CD14-positive monocyte (primary cell): Measurements from ENCODE around the gene CRAMP1. TPM values are rescaled to one million over a fixed set of nuclear protein-coding genes. Genes with fewer than 3 reads are reported as not detected.

ENCODE experiments used
- DNase-seq, 3 donors: peaks; one replicate each; pipeline ENCODE4 v3.0.0-alpha.2; 2011 to 2022
- H2AFZ ChIP-seq: 2 replicates; pipeline ENCODE4 v1.6.0; 2012; ENCODE audit warnings: mild to moderate bottlenecking, low read depth, low read length, inconsistent platforms; ENCODE audit not compliant: insufficient read depth, poor library complexity, severe bottlenecking
- H3K27ac ChIP-seq, 2 donors: 1 replicate in 1 of 2; 2 replicates in 1 of 2; pipeline ENCODE4 v1.5.1; 2012 to 2013; ENCODE audit warnings: low read length in 2 of 2, control low read depth in 1 of 2, inconsistent platforms in 1 of 2, low read depth in 1 of 2, mild to moderate bottlenecking in 1 of 2
- H3K27me3 ChIP-seq, 2 donors: one replicate each; pipeline versions ENCODE4 v1.6.0 to v1.6.1; 2011 to 2013; ENCODE audit warnings: low read length in 2 of 2; ENCODE audit not compliant: control insufficient read depth in 2 of 2, insufficient read depth in 2 of 2
- H3K36me3 ChIP-seq, 2 donors: replicated peaks in 1 of 2; 1 replicate in 1 of 2; 2 replicates in 1 of 2; pipeline versions ENCODE4 v1.5.1 to v1.6.1; 2012 to 2013; ENCODE audit warnings: low read length in 2 of 2, control low read depth in 1 of 2, inconsistent platforms in 1 of 2, mild to moderate bottlenecking in 1 of 2; ENCODE audit not compliant: insufficient read depth in 2 of 2, control insufficient read depth in 1 of 2
- H3K4me1 ChIP-seq, 2 donors: 1 replicate in 1 of 2; 2 replicates in 1 of 2; pipeline versions ENCODE4 v1.5.1 to v1.6.1; 2012 to 2013; ENCODE audit warnings: low read length in 2 of 2, control low read depth in 1 of 2, inconsistent platforms in 1 of 2, mild to moderate bottlenecking in 1 of 2, moderate library complexity in 1 of 2; ENCODE audit not compliant: insufficient read depth in 2 of 2, control insufficient read depth in 1 of 2
- H3K4me2 ChIP-seq: replicated peaks from 2 replicates; pipeline ENCODE3; 2012; ENCODE audit warnings: low read length, moderate library complexity, mild to moderate bottlenecking; ENCODE audit not compliant: poor library complexity, severe bottlenecking; ENCODE audit errors: extremely low read depth
- H3K4me3 ChIP-seq, 3 experiments: fragments of 200-600 bp in 1 of 3; sonication (generic) in 1 of 3; replicated peaks in 1 of 3; 1 replicate in 2 of 3; 2 replicates in 1 of 3; pipeline ENCODE4 v1.5.1; 2011 to 2013; ENCODE audit warnings: low read length in 3 of 3, mild to moderate bottlenecking in 3 of 3, control low read depth in 2 of 3, low read depth in 2 of 3, inconsistent platforms in 1 of 3, moderate library complexity in 1 of 3
- H3K79me2 ChIP-seq: 2 replicates; pipeline ENCODE4 v1.6.0; 2012; ENCODE audit warnings: mild to moderate bottlenecking, control low read depth, inconsistent platforms, low read length, moderate library complexity; ENCODE audit not compliant: insufficient read depth
- H3K9ac ChIP-seq: 2 replicates; pipeline ENCODE4 v1.6.0; 2017; ENCODE audit warnings: low read length, mild to moderate bottlenecking; ENCODE audit not compliant: insufficient read depth, poor library complexity, severe bottlenecking
- H3K9me3 ChIP-seq, 2 donors: replicated peaks in 1 of 2; 1 replicate in 1 of 2; 2 replicates in 1 of 2; pipeline versions ENCODE4 v1.5.1 to v1.6.1; 2012 to 2013; ENCODE audit warnings: low read length in 2 of 2, control low read depth in 1 of 2; ENCODE audit not compliant: control insufficient read depth in 1 of 2, insufficient read depth in 1 of 2
- H4K20me1 ChIP-seq: 2 replicates; pipeline ENCODE4 v1.6.0; 2012; ENCODE audit warnings: mild to moderate bottlenecking, low read length, control low read depth, moderate library complexity; ENCODE audit not compliant: insufficient read depth
- H3K27ac Mint-ChIP-seq, 7 donors: one replicate each; pipeline ENCODE4 v1.8.0; 2020; ENCODE audit warnings: mild to moderate bottlenecking in 7 of 7, mixed read lengths in 7 of 7, moderate library complexity in 6 of 7, inconsistent platforms in 2 of 7
- H3K27me3 Mint-ChIP-seq, 3 donors: one replicate each; pipeline ENCODE4 v1.8.0; 2021 to 2022; ENCODE audit warnings: low read depth in 3 of 3, mild to moderate bottlenecking in 3 of 3, mixed read lengths in 3 of 3, moderate library complexity in 3 of 3, inconsistent platforms in 1 of 3
- H3K36me3 Mint-ChIP-seq, 2 donors: one replicate each; pipeline ENCODE4 v1.8.0; 2020; ENCODE audit warnings: mixed read lengths in 2 of 2, inconsistent platforms in 1 of 2, mild to moderate bottlenecking in 1 of 2
- H3K4me1 Mint-ChIP-seq: one replicate; pipeline ENCODE4 v1.8.0; 2020; ENCODE audit warnings: mild to moderate bottlenecking, mixed read lengths
- H3K4me3 Mint-ChIP-seq, 2 donors: one replicate each; pipeline ENCODE4 v1.8.0; 2020; ENCODE audit warnings: mild to moderate bottlenecking in 2 of 2, mixed read lengths in 2 of 2, moderate library complexity in 1 of 2
- H3K9me3 Mint-ChIP-seq, 7 donors: one replicate each; pipeline ENCODE4 v1.8.0; 2020 to 2022; ENCODE audit warnings: mixed read lengths in 7 of 7, mild to moderate bottlenecking in 6 of 7, moderate library complexity in 6 of 7, inconsistent platforms in 2 of 7
- CTCF ChIP-seq: fragments of 200-600 bp; IDR thresholded peaks from one replicate; pipeline ENCODE4 v1.8.0; 2022; ENCODE audit warnings: antibody characterized with exemption, mild to moderate bottlenecking
- WGBS: methylation state at CpG from one replicate; pipeline ENCODE4 v1.1.5; 2013; ENCODE audit warnings: missing lambda C conversion rate; ENCODE audit not compliant: insufficient coverage; 5-methylcytosine and 5-hydroxymethylcytosine counted together
- intact Hi-C, 2 donors: fragments of 100-400 bp; cut with micrococcal nuclease; formaldehyde crosslinking; loops; one replicate each; pipeline versions ENCODE4 v1.15.0 to v1.15.1; 2023
- polyA plus RNA-seq, 3 donors: library from polyadenylated mRNA; depleted of rRNA in 1 of 3; unstranded in 2 of 3; stranded (reverse) in 1 of 3; fragments of 300-500 nt in 2 of 3; fragments of >200 nt in 1 of 3; fragmentation: Illumina TruSeq in 2 of 3; gene quantifications; 1 replicate in 2 of 3; 2 replicates in 1 of 3; pipeline ENCODE4 v1.2.3, GENCODE V29; 2012 to 2021

CRAMP1 gene
- polyA plus RNA-seq, 3 donors: 0.46 to 12.3 (median 1.0) TPM

GRCh38 chr16:1635070-1635469 lies 22.9 kb downstream of the CRAMP1 start:
- Mint-ChIP-seq H3K27ac (peak overlapping the region in 1 of 7 donors; percentile 31), H3K9me3 (peaks cover 0 to 1% (median 0%) of the 10 kb centered on the region in 7 donors), H3K4me1 (no peaks in the 10 kb centered on the region), H3K27me3 (peaks cover 0 to 2% (median 0%) of the 10 kb centered on the region in 3 donors), H3K36me3 (peaks cover 79 to 93% of the 10 kb centered on the region in 2 donors), H3K4me3 (no peak overlapping the region)
- H3K36me3 ChIP-seq: peaks cover 79 to 98% of the 10 kb centered on the region in 2 donors
- H3K9ac ChIP-seq: no peak overlapping the region
- H3K27ac ChIP-seq: no peak overlapping the region
- peaks cover 5% of the 10 kb centered on the region for H3K79me2 ChIP-seq
- no peaks in the 10 kb centered on the region for H3K27me3 ChIP-seq
- H3K4me3 ChIP-seq: no peak overlapping the region
- WGBS: 83% methylated on average over 13 of the region's 13 CpGs
- no peaks in the 10 kb centered on the region for H3K4me1 ChIP-seq
- no peaks in the 10 kb centered on the region for H3K9me3 ChIP-seq
- no peak overlapping the region for H2AFZ ChIP-seq
- no peak for DNase-seq
- intact Hi-C loops: no loop called here
- H4K20me1 ChIP-seq: peaks cover 27% of the 10 kb centered on the region
- no peak overlapping the region for H3K4me2 ChIP-seq
- TF ChIP-seq CTCF: no peak

- Mint-ChIP-seq H3K4me1 (no peaks in the 10 kb centered on the region), H3K27ac (no peak overlapping the region), H3K36me3 (peaks cover 81 to 92% of the 10 kb centered on the region in 2 donors), H3K4me3 (no peak overlapping the region), H3K27me3 (peaks cover 0 to 2% (median 0%) of the 10 kb centered on the region in 3 donors), H3K9me3 (peaks cover 0 to 1% (median 0%) of the 10 kb centered on the region in 7 donors)
- no peak overlapping the region for H3K4me3 ChIP-seq
- no peak overlapping the region for H3K9ac ChIP-seq
- intact Hi-C loops: no loop called here
- peaks cover 16% of the 10 kb centered on the region for H4K20me1 ChIP-seq
- no peaks in the 10 kb centered on the region for H3K4me1 ChIP-seq
- no peak for TF ChIP-seq CTCF
- H3K4me2 ChIP-seq: no peak overlapping the region
- WGBS: 93% methylated on average over 9 of the region's 11 CpGs
- no peaks in the 10 kb centered on the region for H3K9me3 ChIP-seq
- peaks cover 5% of the 10 kb centered on the region for H3K79me2 ChIP-seq
- H2AFZ ChIP-seq: no peak overlapping the region
- DNase-seq: no peak
- H3K27me3 ChIP-seq: no peaks in the 10 kb centered on the region
- H3K36me3 ChIP-seq: peaks cover 87 to 98% of the 10 kb centered on the region in 2 donors
- no peak overlapping the region for H3K27ac ChIP-seq
Measured at GRCh38 chr16:1637526-1637925, 25.4 kb downstream of the CRAMP1 start.
